H1 (cell line): ENCODE results near the gene LRBA.

Experiments used
- CEBPB ChIP-seq: IDR thresholded peaks from 2 replicates; pipeline ENCODE4 v1.6.1; 2012; ENCODE audit warnings: low read depth, low read length
- CTCF ChIP-seq, 3 experiments: IDR thresholded peaks; 1 replicate in 2 of 3; 2 replicates in 1 of 3; pipeline versions ENCODE4 v1.5.1 to v1.6.1; 2011; ENCODE audit warnings: low read length in 3 of 3, mild to moderate bottlenecking in 3 of 3, inconsistent platforms in 2 of 3, low read depth in 1 of 3, moderate library complexity in 1 of 3; ENCODE audit not compliant: insufficient read depth in 1 of 3; ENCODE audit errors: control extremely low read depth in 1 of 3
- EGR1 ChIP-seq: IDR thresholded peaks from 2 replicates; pipeline ENCODE4 v1.6.1; 2011; ENCODE audit warnings: low read depth, low read length, borderline replicate concordance
- EZH2 ChIP-seq: fragments of 200-600 bp; sonication (generic); IDR thresholded peaks from 2 replicates; pipeline ENCODE4 v1.7.1; 2012; ENCODE audit warnings: low read depth, mild to moderate bottlenecking, moderate library complexity, low read length, inconsistent platforms; ENCODE audit not compliant: severe bottlenecking
- POLR2AphosphoS5 ChIP-seq: IDR thresholded peaks from 2 replicates; pipeline ENCODE4 v1.6.1; 2011; ENCODE audit warnings: low read depth, low read length
- RAD21 ChIP-seq, 2 experiments: IDR thresholded peaks in 1 of 2; conservative IDR thresholded peaks in 1 of 2; 2 replicates each; pipeline ENCODE4 v1.6.1; 2011; ENCODE audit warnings: low read depth in 2 of 2, low read length in 2 of 2, improper control_type of control experiment in 1 of 2, inconsistent platforms in 1 of 2, mild to moderate bottlenecking in 1 of 2, moderate library complexity in 1 of 2
- RNF2 ChIP-seq: fragments of 200-900, 300-1000 bp; sonication (generic); IDR thresholded peaks from 2 replicates; pipeline ENCODE4 v1.7.1; 2016; ENCODE audit warnings: borderline replicate concordance, low read depth, mild to moderate bottlenecking, antibody characterized with exemption, low read length; ENCODE audit not compliant: poor library complexity, severe bottlenecking; ENCODE audit errors: missing control alignments
- SP1 ChIP-seq: IDR thresholded peaks from 2 replicates; pipeline ENCODE4 v1.6.1; 2011; ENCODE audit warnings: low read depth, low read length
- SP2 ChIP-seq: IDR thresholded peaks from 2 replicates; pipeline ENCODE4 v1.6.1; 2012; ENCODE audit warnings: mild to moderate bottlenecking, low read length, inconsistent platforms
- SUZ12 ChIP-seq: fragments of 200-600 bp; sonication (generic); IDR thresholded peaks from 2 replicates; pipeline ENCODE4 v1.6.1; 2012; ENCODE audit warnings: mild to moderate bottlenecking, inconsistent platforms, low read length, moderate library complexity, mixed read lengths
- TAF1 ChIP-seq: IDR thresholded peaks from 2 replicates; pipeline ENCODE4 v1.6.1; 2011; ENCODE audit warnings: mild to moderate bottlenecking, low read depth, low read length
- TAF7 ChIP-seq: optimal IDR thresholded peaks from 2 replicates; pipeline ENCODE3; 2011; ENCODE audit warnings: low read depth, mild to moderate bottlenecking, inconsistent platforms, low read length, moderate library complexity, borderline replicate concordance
- ZNF274 ChIP-seq: IDR thresholded peaks from 2 replicates; pipeline ENCODE4 v1.7.0; 2012; ENCODE audit warnings: low read length, borderline replicate concordance; ENCODE audit errors: extremely low read depth
- TF ChIP-seq, protein P1 (sequence below): IDR thresholded peaks from 2 replicates; pipeline ENCODE4 v1.6.1; 2011; ENCODE audit warnings: low read depth, mild to moderate bottlenecking, low read length; ENCODE audit not compliant: insufficient read depth

- no peak for TF ChIP-seq ZNF274
- no peak for TF ChIP-seq POLR2AphosphoS5
- no peak for TF ChIP-seq SP2
- no peak for TF ChIP-seq EGR1
- TF ChIP-seq CTCF (IDR thresholded peaks at IDR 0.05; ENCODE audit: control extremely low read depth in 1 of 3, insufficient read depth in 1 of 3, low read depth in 1 of 3, low read length in 3 of 3), result no peak
- no peak for TF ChIP-seq TAF1
- no peak for TF ChIP-seq CEBPB
- TF ChIP-seq RNF2, result no peak
- TF ChIP-seq SUZ12, result no peak
- TF ChIP-seq, protein P1, sequence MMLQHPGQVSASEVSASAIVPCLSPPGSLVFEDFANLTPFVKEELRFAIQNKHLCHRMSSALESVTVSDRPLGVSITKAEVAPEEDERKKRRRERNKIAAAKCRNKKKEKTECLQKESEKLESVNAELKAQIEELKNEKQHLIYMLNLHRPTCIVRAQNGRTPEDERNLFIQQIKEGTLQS, result no peak
- no peak for TF ChIP-seq SP1
- no peak for TF ChIP-seq RAD21 (IDR thresholded peaks at IDR 0.05 in 1 of 2, conservative IDR thresholded peaks at IDR 0.05 in 1 of 2; ENCODE audit: low read depth in 2 of 2, low read length in 2 of 2)
- no peak for TF ChIP-seq TAF7
- no peak for TF ChIP-seq EZH2
Observed at GRCh38 chr4:150952167-150952845, 62.8 kb downstream of the LRBA start.
